Activated T-cell treated with anti-CD3 and anti-CD28 coated beads, Interleukin-2, amount 50 U/mL, for 48 hours (primary cell): ENCODE measurements around the gene ACACB.

Experiments used
- DNase-seq, 2 experiments: peaks; one replicate each; pipeline ENCODE4 v3.0.0-alpha.2; 2020

The ACACB gene

GRCh38 chr12:109179927-109180326, 63.5 kb downstream of the ACACB start:
- no peak for DNase-seq

- DNase-seq, result no peak
Observed at GRCh38 chr12:109182041-109182839, 65.9 kb downstream of the ACACB start.

GRCh38 chr12:109185441-109185840, 69.1 kb downstream of the ACACB start:
- DNase-seq, result no peak

- no peak for DNase-seq
Observed at GRCh38 chr12:109186993-109187653, 70.7 kb downstream of the ACACB start.

GRCh38 chr12:109188108-109188712, 71.8 kb downstream of the ACACB start:
- DNase-seq, result no peak

GRCh38 chr12:109189291-109189690, 72.9 kb downstream of the ACACB start:
- DNase-seq, result no peak

GRCh38 chr12:109191621-109192250, 75.3 kb downstream of the ACACB start:
- no peak for DNase-seq

- no peak for DNase-seq
Observed at GRCh38 chr12:109192358-109192757, 76.0 kb downstream of the ACACB start.

- DNase-seq, result no peak
Observed at GRCh38 chr12:109193896-109194295, 77.5 kb downstream of the ACACB start.

GRCh38 chr12:109196332-109196731, 79.9 kb downstream of the ACACB start:
- DNase-seq, result no peak

- DNase-seq, result no peak
Observed at GRCh38 chr12:109197327-109197726, 80.9 kb downstream of the ACACB start.

GRCh38 chr12:109199324-109199723, 82.9 kb downstream of the ACACB start:
- DNase-seq, result no peak

- DNase-seq, result no peak
Observed at GRCh38 chr12:109200825-109201495, 84.6 kb downstream of the ACACB start.

- no peak for DNase-seq
Observed at GRCh38 chr12:109201496-109201885, 85.1 kb downstream of the ACACB start.

GRCh38 chr12:109202770-109203169, 86.4 kb downstream of the ACACB start:
- no peak for DNase-seq

GRCh38 chr12:109203480-109203879, 87.1 kb downstream of the ACACB start:
- DNase-seq, result no peak

- no peak for DNase-seq
Observed at GRCh38 chr12:109209082-109209481, 92.7 kb downstream of the ACACB start.

GRCh38 chr12:109212460-109213115, 96.2 kb downstream of the ACACB start:
- no peak for DNase-seq

GRCh38 chr12:109214131-109214530, 97.7 kb downstream of the ACACB start:
- no peak for DNase-seq

GRCh38 chr12:109218996-109219395, 102.6 kb downstream of the ACACB start:
- no peak for DNase-seq

GRCh38 chr12:109219938-109220337, 103.6 kb downstream of the ACACB start:
- no peak for DNase-seq

GRCh38 chr12:109221277-109221931, 105.0 kb downstream of the ACACB start:
- no peak for DNase-seq
